Measurements from ENCODE around the gene NAA60.

Gene NAA60

GRCh38 chr16:3484318-3485096 lies 41.0 kb downstream of the NAA60 start:
- Mint-ChIP-seq H3K27ac (no peak overlapping the region), H3K4me1 (ENCODE audit: low read depth) (no peaks in the 10 kb centered on the region), H3K36me3 (ENCODE audit: low read depth) (peaks cover 20% of the 10 kb centered on the region), H3K9me3 (no peaks in the 10 kb centered on the region), H3K4me3 (no peak overlapping the region), H3K27me3 (ENCODE audit: low read depth) (no peaks in the 10 kb centered on the region)
- no peak for DNase-seq (ENCODE audit: low spot score)

GRCh38 chr16:3485097-3485745 lies 41.7 kb downstream of the NAA60 start:
- no peaks in the 10 kb centered on the region for H3K4me1 Mint-ChIP-seq (ENCODE audit: low read depth)
- peaks cover 20% of the 10 kb centered on the region for H3K36me3 Mint-ChIP-seq (ENCODE audit: low read depth)
- no peak overlapping the region for H3K27ac Mint-ChIP-seq
- DNase-seq (ENCODE audit: low spot score): no peak
- H3K4me3 Mint-ChIP-seq: no peak overlapping the region
- no peaks in the 10 kb centered on the region for H3K9me3 Mint-ChIP-seq
- no peaks in the 10 kb centered on the region for H3K27me3 Mint-ChIP-seq (ENCODE audit: low read depth)

GRCh38 chr16:3485821-3486505 lies 42.5 kb downstream of the NAA60 start:
- H3K4me3 Mint-ChIP-seq: no peak overlapping the region
- DNase-seq (ENCODE audit: low spot score): no peak
- H3K36me3 Mint-ChIP-seq (ENCODE audit: low read depth): peaks cover 20% of the 10 kb centered on the region
- H3K4me1 Mint-ChIP-seq (ENCODE audit: low read depth): no peaks in the 10 kb centered on the region
- no peaks in the 10 kb centered on the region for H3K27me3 Mint-ChIP-seq (ENCODE audit: low read depth)
- H3K27ac Mint-ChIP-seq: no peak overlapping the region
- H3K9me3 Mint-ChIP-seq: no peaks in the 10 kb centered on the region

- Mint-ChIP-seq H3K27ac (no peak overlapping the region), H3K4me1 (ENCODE audit: low read depth) (no peaks in the 10 kb centered on the region), H3K9me3 (no peaks in the 10 kb centered on the region), H3K4me3 (no peak overlapping the region), H3K36me3 (ENCODE audit: low read depth) (peaks cover 18% of the 10 kb centered on the region), H3K27me3 (ENCODE audit: low read depth) (no peaks in the 10 kb centered on the region)
- DNase-seq (ENCODE audit: low spot score): no peak
These were observed 43.2 kb downstream of the NAA60 start for GRCh38 chr16:3486506-3487215.

GRCh38 chr16:3487521-3488410 lies 44.3 kb downstream of the NAA60 start:
- H3K27ac Mint-ChIP-seq: no peak overlapping the region
- peaks cover 12% of the 10 kb centered on the region for H3K36me3 Mint-ChIP-seq (ENCODE audit: low read depth)
- no peaks in the 10 kb centered on the region for H3K4me1 Mint-ChIP-seq (ENCODE audit: low read depth)
- no peaks in the 10 kb centered on the region for H3K27me3 Mint-ChIP-seq (ENCODE audit: low read depth)
- H3K9me3 Mint-ChIP-seq: no peaks in the 10 kb centered on the region
- no peak for DNase-seq (ENCODE audit: low spot score)
- no peak overlapping the region for H3K4me3 Mint-ChIP-seq

GRCh38 chr16:3488801-3489200 lies 45.3 kb downstream of the NAA60 start:
- Mint-ChIP-seq H3K36me3 (ENCODE audit: low read depth) (peaks cover 5% of the 10 kb centered on the region), H3K4me1 (ENCODE audit: low read depth) (no peaks in the 10 kb centered on the region), H3K27me3 (ENCODE audit: low read depth) (no peaks in the 10 kb centered on the region), H3K9me3 (no peaks in the 10 kb centered on the region), H3K27ac (no peak overlapping the region), H3K4me3 (no peak overlapping the region)
- no peak for DNase-seq (ENCODE audit: low spot score)

- Mint-ChIP-seq H3K9me3 (no peaks in the 10 kb centered on the region), H3K36me3 (ENCODE audit: low read depth) (no peaks in the 10 kb centered on the region), H3K4me1 (ENCODE audit: low read depth) (no peaks in the 10 kb centered on the region), H3K27me3 (ENCODE audit: low read depth) (no peaks in the 10 kb centered on the region), H3K27ac (peak overlapping the region; percentile 45), H3K4me3 (no peak overlapping the region)
- no peak for DNase-seq (ENCODE audit: low spot score)
These were observed 47.6 kb downstream of the NAA60 start for GRCh38 chr16:3490911-3491629.

- Mint-ChIP-seq H3K9me3 (no peaks in the 10 kb centered on the region), H3K27me3 (ENCODE audit: low read depth) (no peaks in the 10 kb centered on the region), H3K27ac (no peak overlapping the region), H3K36me3 (ENCODE audit: low read depth) (no peaks in the 10 kb centered on the region), H3K4me1 (ENCODE audit: low read depth) (no peaks in the 10 kb centered on the region), H3K4me3 (no peak overlapping the region)
- no peak for DNase-seq (ENCODE audit: low spot score)
These were observed 48.9 kb downstream of the NAA60 start for GRCh38 chr16:3492356-3492755.

GRCh38 chr16:3494386-3494973 lies 51.0 kb downstream of the NAA60 start:
- Mint-ChIP-seq H3K4me1 (ENCODE audit: low read depth) (peaks cover 2% of the 10 kb centered on the region), H3K4me3 (no peak overlapping the region)
- no peak for DNase-seq (ENCODE audit: low spot score)

GRCh38 chr16:3495176-3495575 lies 51.7 kb downstream of the NAA60 start, which contains the start of gene C16orf90:
C16orf90 (minus strand) TSS chr16:3495489; CDS start chr16:3495421, 68 bp downstream.
- Mint-ChIP-seq H3K9me3 (no peaks in the 10 kb centered on the region), H3K27ac (no peak within 1 kb of the TSS), H3K4me3 (no peak within 1 kb of the TSS), H3K27me3 (ENCODE audit: low read depth) (no peaks in the 10 kb centered on the region), H3K36me3 (ENCODE audit: low read depth) (no peaks in the 10 kb centered on the region), H3K4me1 (ENCODE audit: low read depth) (peaks cover 8% of the 10 kb centered on the region)
- no peak for DNase-seq (ENCODE audit: low spot score)

More at GRCh38 chr16:3494386-3494973, 51.0 kb downstream of the NAA60 start:
- Mint-ChIP-seq H3K27me3 (ENCODE audit: low read depth) (no peaks in the 10 kb centered on the region), H3K27ac (no peak overlapping the region), H3K36me3 (ENCODE audit: low read depth) (no peaks in the 10 kb centered on the region), H3K9me3 (no peaks in the 10 kb centered on the region)

- Mint-ChIP-seq H3K9me3 (no peaks in the 10 kb centered on the region), H3K4me1 (ENCODE audit: low read depth) (peaks cover 12% of the 10 kb centered on the region), H3K27ac (no peak overlapping the region), H3K27me3 (ENCODE audit: low read depth) (no peaks in the 10 kb centered on the region), H3K4me3 (no peak overlapping the region), H3K36me3 (ENCODE audit: low read depth) (no peaks in the 10 kb centered on the region)
- no peak for DNase-seq (ENCODE audit: low spot score)
These were observed 52.9 kb downstream of the NAA60 start for GRCh38 chr16:3496386-3496785.

- DNase-seq (ENCODE audit: low spot score): no peak
- Mint-ChIP-seq H3K4me1 (ENCODE audit: low read depth) (peaks cover 26% of the 10 kb centered on the region), H3K27me3 (ENCODE audit: low read depth) (no peaks in the 10 kb centered on the region), H3K4me3 (no peak overlapping the region), H3K9me3 (no peaks in the 10 kb centered on the region), H3K27ac (no peak overlapping the region), H3K36me3 (ENCODE audit: low read depth) (peaks cover 3% of the 10 kb centered on the region)
These were observed 54.3 kb downstream of the NAA60 start for GRCh38 chr16:3497771-3498170.
